Measurements from ENCODE around the gene HDAC11.
A peak's percentile ranks its signal among the peaks of the same experiment; 100 is the strongest.
"Not testable (repeated sequence)": the region's sequence is repeated elsewhere in the genome, so short reads cannot be mapped to it uniquely, and the experiment has no call there.

Gene HDAC11

GRCh38 chr3:13479582-13480339 is at the start of gene HDAC11:
HDAC11 (plus strand) TSS chr3:13480306; CDS start chr3:13480348, 42 bp downstream.
- no peaks in the 10 kb centered on the region for H3K9me3 ChIP-seq (ENCODE audit: low read length)
- H3K27me3 ChIP-seq (ENCODE audit: insufficient read depth, low read length): no peaks in the 10 kb centered on the region
- peak within 1 kb of the TSS; percentile 56 for H2AFZ ChIP-seq (ENCODE audit: low read depth, low read length)
- H3K4me3 ChIP-seq (ENCODE audit: low read length): peak within 1 kb of the TSS; percentile 53
- no peaks in the 10 kb centered on the region for H3K36me3 ChIP-seq (ENCODE audit: insufficient read depth, low read length)
- H3K4me1 ChIP-seq (ENCODE audit: insufficient read depth, low read length): peaks cover 17% of the 10 kb centered on the region

- H3K36me3 ChIP-seq (ENCODE audit: insufficient read depth, low read length); H3K4me1 ChIP-seq (ENCODE audit: insufficient read depth, low read length); H2AFZ ChIP-seq (ENCODE audit: low read depth, low read length); H3K27me3 ChIP-seq (ENCODE audit: insufficient read depth, low read length); H3K9me3 ChIP-seq (ENCODE audit: low read length); H3K4me3 ChIP-seq (ENCODE audit: low read length): not testable (repeated sequence)
Measured at GRCh38 chr3:13430411-13430875, 49.7 kb upstream of the HDAC11 start.

GRCh38 chr3:13432093-13432492 is 48.0 kb upstream of the HDAC11 start:
- Histone ChIP-seq H3K36me3 (ENCODE audit: insufficient read depth, low read length) (no peaks in the 10 kb centered on the region), H3K4me3 (ENCODE audit: low read length) (no peak overlapping the region), H2AFZ (ENCODE audit: low read depth, low read length) (no peak overlapping the region), H3K27me3 (ENCODE audit: insufficient read depth, low read length) (no peaks in the 10 kb centered on the region), H3K9me3 (ENCODE audit: low read length) (no peaks in the 10 kb centered on the region), H3K4me1 (ENCODE audit: insufficient read depth, low read length) (peaks cover 7% of the 10 kb centered on the region)

- peaks cover 7% of the 10 kb centered on the region for H3K4me1 ChIP-seq (ENCODE audit: insufficient read depth, low read length)
- no peak overlapping the region for H3K4me3 ChIP-seq (ENCODE audit: low read length)
- H3K9me3 ChIP-seq (ENCODE audit: low read length): no peaks in the 10 kb centered on the region
- H3K36me3 ChIP-seq (ENCODE audit: insufficient read depth, low read length): no peaks in the 10 kb centered on the region
- peak overlapping the region; percentile 44 for H2AFZ ChIP-seq (ENCODE audit: low read depth, low read length)
- H3K27me3 ChIP-seq (ENCODE audit: insufficient read depth, low read length): no peaks in the 10 kb centered on the region
Measured at GRCh38 chr3:13433912-13434311, 46.2 kb upstream of the HDAC11 start.

GRCh38 chr3:13436213-13436612 is 43.9 kb upstream of the HDAC11 start:
- not testable (repeated sequence) for H2AFZ ChIP-seq (ENCODE audit: low read depth, low read length); H3K27me3 ChIP-seq (ENCODE audit: insufficient read depth, low read length); H3K4me1 ChIP-seq (ENCODE audit: insufficient read depth, low read length); H3K4me3 ChIP-seq (ENCODE audit: low read length); H3K9me3 ChIP-seq (ENCODE audit: low read length); H3K36me3 ChIP-seq (ENCODE audit: insufficient read depth, low read length)

- Histone ChIP-seq H2AFZ (ENCODE audit: low read depth, low read length) (no peak overlapping the region), H3K4me3 (ENCODE audit: low read length) (no peak overlapping the region), H3K36me3 (ENCODE audit: insufficient read depth, low read length) (no peaks in the 10 kb centered on the region), H3K27me3 (ENCODE audit: insufficient read depth, low read length) (no peaks in the 10 kb centered on the region), H3K4me1 (ENCODE audit: insufficient read depth, low read length) (peaks cover 3% of the 10 kb centered on the region), H3K9me3 (ENCODE audit: low read length) (peaks cover 2% of the 10 kb centered on the region)
Measured at GRCh38 chr3:13440204-13440817, 39.8 kb upstream of the HDAC11 start.

- not testable (repeated sequence) for H3K9me3 ChIP-seq (ENCODE audit: low read length); H3K4me3 ChIP-seq (ENCODE audit: low read length); H3K36me3 ChIP-seq (ENCODE audit: insufficient read depth, low read length); H3K4me1 ChIP-seq (ENCODE audit: insufficient read depth, low read length); H3K27me3 ChIP-seq (ENCODE audit: insufficient read depth, low read length); H2AFZ ChIP-seq (ENCODE audit: low read depth, low read length)
Measured at GRCh38 chr3:13442882-13443281, 37.2 kb upstream of the HDAC11 start.

GRCh38 chr3:13451301-13451673 is 28.8 kb upstream of the HDAC11 start:
- Histone ChIP-seq H2AFZ (ENCODE audit: low read depth, low read length) (peak overlapping the region; percentile 90), H3K4me3 (ENCODE audit: low read length) (peak overlapping the region; percentile 50), H3K36me3 (ENCODE audit: insufficient read depth, low read length) (no peaks in the 10 kb centered on the region), H3K4me1 (ENCODE audit: insufficient read depth, low read length) (peaks cover 12% of the 10 kb centered on the region), H3K27me3 (ENCODE audit: insufficient read depth, low read length) (no peaks in the 10 kb centered on the region), H3K9me3 (ENCODE audit: low read length) (no peaks in the 10 kb centered on the region)

GRCh38 chr3:13452490-13453335 is 27.4 kb upstream of the HDAC11 start:
- no peaks in the 10 kb centered on the region for H3K9me3 ChIP-seq (ENCODE audit: low read length)
- peaks cover 12% of the 10 kb centered on the region for H3K4me1 ChIP-seq (ENCODE audit: insufficient read depth, low read length)
- H3K36me3 ChIP-seq (ENCODE audit: insufficient read depth, low read length): no peaks in the 10 kb centered on the region
- H2AFZ ChIP-seq (ENCODE audit: low read depth, low read length): no peak overlapping the region
- H3K27me3 ChIP-seq (ENCODE audit: insufficient read depth, low read length): no peaks in the 10 kb centered on the region
- no peak overlapping the region for H3K4me3 ChIP-seq (ENCODE audit: low read length)

- Histone ChIP-seq H3K4me3 (ENCODE audit: low read length) (no peak overlapping the region), H2AFZ (ENCODE audit: low read depth, low read length) (no peak overlapping the region), H3K9me3 (ENCODE audit: low read length) (no peaks in the 10 kb centered on the region), H3K27me3 (ENCODE audit: insufficient read depth, low read length) (peaks cover 4% of the 10 kb centered on the region), H3K4me1 (ENCODE audit: insufficient read depth, low read length) (peaks cover 12% of the 10 kb centered on the region), H3K36me3 (ENCODE audit: insufficient read depth, low read length) (no peaks in the 10 kb centered on the region)
Measured at GRCh38 chr3:13455644-13456043, 24.5 kb upstream of the HDAC11 start.

GRCh38 chr3:13457593-13457992 is 22.5 kb upstream of the HDAC11 start:
- H2AFZ ChIP-seq (ENCODE audit: low read depth, low read length): no peak overlapping the region
- H3K4me3 ChIP-seq (ENCODE audit: low read length): no peak overlapping the region
- no peaks in the 10 kb centered on the region for H3K36me3 ChIP-seq (ENCODE audit: insufficient read depth, low read length)
- H3K4me1 ChIP-seq (ENCODE audit: insufficient read depth, low read length): peaks cover 6% of the 10 kb centered on the region
- H3K27me3 ChIP-seq (ENCODE audit: insufficient read depth, low read length): peaks cover 4% of the 10 kb centered on the region
- H3K9me3 ChIP-seq (ENCODE audit: low read length): no peaks in the 10 kb centered on the region

- no peak overlapping the region for H2AFZ ChIP-seq (ENCODE audit: low read depth, low read length)
- no peaks in the 10 kb centered on the region for H3K9me3 ChIP-seq (ENCODE audit: low read length)
- peaks cover 7% of the 10 kb centered on the region for H3K27me3 ChIP-seq (ENCODE audit: insufficient read depth, low read length)
- no peaks in the 10 kb centered on the region for H3K36me3 ChIP-seq (ENCODE audit: insufficient read depth, low read length)
- peaks cover 6% of the 10 kb centered on the region for H3K4me1 ChIP-seq (ENCODE audit: insufficient read depth, low read length)
- no peak overlapping the region for H3K4me3 ChIP-seq (ENCODE audit: low read length)
Measured at GRCh38 chr3:13459605-13460340, 20.3 kb upstream of the HDAC11 start.
